GM18909 (cell line): ENCODE measurements around the gene TWF2.

ENCODE experiments used
- ATAC-seq: cut with Tn5 transposase; IDR thresholded peaks from one replicate; pipeline ENCODE4 v1.9.1; 2021; ENCODE audit warnings: mild to moderate bottlenecking; ENCODE audit not compliant: unreplicated experiment, poor library complexity

TWF2 gene

DNA sequence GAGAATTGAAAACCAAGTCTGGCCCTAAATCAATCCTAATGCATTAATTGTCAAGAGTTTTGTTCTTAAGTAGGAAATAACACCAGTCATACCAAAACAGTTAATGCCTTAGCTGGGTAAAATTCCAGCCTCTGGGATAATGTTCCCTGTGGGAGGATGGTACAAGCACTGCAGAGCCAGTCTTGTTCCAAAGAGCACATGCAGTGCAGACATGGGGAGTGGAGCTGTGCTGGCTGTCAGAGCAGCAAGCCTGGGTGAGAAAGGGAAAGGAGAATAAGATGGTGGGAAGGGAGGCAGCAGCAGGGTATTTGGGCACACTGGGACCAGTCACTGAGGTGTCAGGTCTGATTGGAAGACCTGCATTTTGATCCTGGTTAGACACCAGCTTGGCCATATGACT is 28.9 kb downstream of the TWF2 start:
- no peak for ATAC-seq

DNA sequence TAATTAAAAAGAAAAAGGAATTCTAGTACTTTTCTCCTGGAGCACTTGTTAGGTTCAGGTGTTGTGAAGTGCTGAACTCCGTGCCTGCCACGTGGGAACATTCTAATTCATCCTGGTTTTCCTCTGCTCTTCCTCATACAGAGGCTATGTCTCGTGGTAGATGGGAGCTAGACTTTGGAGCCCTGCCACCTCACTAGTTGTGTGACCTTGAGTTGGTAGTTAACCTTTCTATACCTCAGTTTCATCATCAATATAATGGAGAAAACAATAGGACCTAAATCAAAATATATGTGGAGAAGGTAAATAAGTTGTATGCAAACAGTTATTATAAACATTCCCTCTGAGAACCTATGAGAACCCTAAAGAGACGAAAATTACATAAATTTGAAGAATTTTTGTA is 30.4 kb downstream of the TWF2 start:
- ATAC-seq = no peak

DNA sequence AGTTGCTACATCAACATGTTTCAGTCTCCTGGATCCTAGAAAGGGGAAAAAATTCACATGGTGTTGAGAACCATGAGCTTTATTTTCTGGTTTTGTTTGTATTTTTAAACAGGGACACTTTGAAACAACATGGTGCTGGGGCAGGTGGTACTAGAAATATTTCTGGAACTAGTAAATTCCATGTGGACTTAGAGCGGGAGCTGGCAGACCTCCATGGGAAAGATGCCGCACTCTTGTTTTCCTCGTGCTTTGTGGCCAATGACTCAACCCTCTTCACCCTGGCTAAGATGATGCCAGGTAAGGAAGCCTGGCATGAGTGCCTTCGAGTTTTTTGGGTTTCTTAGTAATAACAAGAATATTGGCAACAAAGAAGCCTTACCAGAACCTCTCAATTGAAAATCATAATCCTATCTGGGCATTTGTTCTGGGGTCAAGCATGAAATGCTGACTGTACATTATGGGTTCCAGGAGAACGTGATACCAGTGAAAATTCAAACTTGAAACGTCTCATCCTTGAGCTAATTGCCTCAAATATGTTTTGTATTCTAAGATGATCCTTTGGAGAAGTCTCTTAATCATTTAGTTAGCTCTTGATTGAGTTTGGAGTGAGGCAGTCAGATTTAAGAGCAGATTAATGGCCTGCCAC is 33.1 kb downstream of the TWF2 start:
- no peak for ATAC-seq

DNA sequence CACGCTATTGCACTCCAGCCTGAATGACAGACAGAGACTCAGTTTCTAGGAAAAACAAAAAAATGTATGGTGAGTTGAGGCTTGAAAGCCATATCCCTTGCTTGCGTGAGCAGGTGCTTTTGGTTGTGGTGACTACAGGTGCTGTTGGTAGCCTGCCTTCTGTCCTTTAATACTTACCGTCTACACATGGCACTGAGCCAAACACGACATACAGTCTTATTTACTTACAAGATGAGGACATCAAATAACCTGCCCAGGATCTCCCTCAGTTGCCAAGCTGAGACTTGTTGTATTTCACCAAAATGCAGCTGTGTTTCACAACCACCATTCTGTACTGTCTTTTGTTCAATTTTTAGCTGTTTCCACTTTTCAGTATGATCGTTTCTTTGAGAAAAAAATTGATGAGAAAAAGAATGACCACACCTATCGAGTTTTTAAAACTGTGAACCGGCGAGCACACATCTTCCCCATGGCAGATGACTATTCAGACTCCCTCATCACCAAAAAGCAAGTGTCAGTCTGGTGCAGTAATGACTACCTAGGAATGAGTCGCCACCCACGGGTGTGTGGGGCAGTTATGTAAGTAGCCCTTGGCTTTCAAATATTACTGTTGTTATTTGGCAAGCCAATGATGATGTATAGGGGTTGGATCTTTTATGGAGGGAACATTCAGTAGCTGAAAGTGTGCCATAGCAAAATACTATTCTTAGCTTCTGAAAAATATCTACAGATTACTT is 34.5 kb downstream of the TWF2 start:
- no peak for ATAC-seq

DNA sequence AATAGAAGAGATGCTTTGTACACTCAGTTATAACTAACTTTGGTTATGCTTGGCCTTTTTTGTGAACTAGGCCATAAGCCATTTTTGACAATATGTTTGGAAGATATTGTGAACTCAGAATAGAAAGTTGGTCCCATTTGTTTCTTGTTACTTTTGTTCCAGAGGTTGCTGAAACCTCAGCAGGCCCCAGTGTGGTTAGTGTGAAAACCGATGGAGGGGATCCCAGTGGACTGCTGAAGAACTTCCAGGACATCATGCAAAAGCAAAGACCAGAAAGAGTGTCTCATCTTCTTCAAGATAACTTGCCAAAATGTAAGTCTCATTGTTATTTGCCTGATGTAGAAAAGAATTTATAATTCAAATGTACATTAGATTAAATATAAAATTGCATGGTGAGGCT is 35.3 kb downstream of the TWF2 start:
- no peak for ATAC-seq

DNA sequence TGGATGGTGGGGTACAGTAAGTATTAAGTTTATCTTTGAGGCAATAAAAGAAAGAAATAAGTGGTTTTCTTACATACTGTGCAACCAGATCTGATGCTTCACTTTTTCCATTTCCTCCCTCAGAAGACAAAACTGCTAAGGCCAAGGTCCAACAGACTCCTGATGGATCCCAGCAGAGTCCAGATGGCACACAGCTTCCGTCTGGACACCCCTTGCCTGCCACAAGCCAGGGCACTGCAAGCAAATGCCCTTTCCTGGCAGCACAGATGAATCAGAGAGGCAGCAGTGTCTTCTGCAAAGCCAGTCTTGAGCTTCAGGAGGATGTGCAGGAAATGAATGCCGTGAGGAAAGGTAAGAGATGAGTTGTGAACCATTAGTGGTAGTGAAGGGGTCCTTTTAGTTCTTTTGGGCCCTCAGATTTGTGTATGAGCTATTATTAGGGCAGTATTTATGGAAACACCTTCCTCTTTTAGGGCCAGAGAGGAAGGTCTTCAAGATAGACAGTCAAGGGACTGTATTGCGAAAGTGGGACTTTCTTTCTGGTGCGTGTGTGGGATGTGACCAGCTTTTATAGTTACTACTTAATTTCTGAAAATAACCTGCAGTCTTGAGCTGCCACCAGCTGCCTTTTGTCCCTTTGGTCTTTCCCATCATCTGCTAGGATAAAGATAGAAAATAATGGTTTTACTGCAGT is 36.4 kb downstream of the TWF2 start:
- no peak for ATAC-seq

DNA sequence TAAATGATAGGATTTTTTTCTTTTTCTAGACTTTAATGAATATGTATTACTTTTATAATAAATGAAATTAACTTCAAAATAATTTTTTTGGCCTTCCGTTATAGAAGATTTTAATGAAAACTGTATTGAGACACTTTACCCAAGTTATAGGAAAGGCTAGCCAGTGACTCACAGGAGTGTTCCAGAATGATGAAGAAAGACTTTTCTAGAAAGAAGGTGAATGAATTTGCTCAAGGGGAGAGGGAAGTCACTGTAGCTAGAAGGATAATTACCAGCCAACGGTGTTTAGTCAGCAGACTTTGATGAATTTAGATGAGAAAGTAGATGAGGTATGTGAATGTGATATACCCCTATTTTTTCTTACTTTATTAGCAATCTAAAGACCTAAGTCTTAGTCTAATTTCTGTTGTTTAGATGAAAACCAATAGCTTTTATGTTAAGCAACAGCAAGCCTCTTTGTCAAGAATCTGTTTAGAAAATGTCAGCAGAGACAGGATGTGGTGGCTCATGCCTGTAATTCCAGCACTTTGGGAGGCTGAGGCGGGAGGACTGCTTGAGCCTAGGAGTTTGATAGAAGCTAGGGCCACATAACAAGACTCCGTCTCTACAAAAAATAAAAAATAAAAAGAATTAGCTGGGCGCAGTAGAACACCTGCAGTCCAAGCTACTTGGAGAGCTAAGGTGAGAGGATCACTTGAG is 37.8 kb downstream of the TWF2 start:
- no peak for ATAC-seq

DNA sequence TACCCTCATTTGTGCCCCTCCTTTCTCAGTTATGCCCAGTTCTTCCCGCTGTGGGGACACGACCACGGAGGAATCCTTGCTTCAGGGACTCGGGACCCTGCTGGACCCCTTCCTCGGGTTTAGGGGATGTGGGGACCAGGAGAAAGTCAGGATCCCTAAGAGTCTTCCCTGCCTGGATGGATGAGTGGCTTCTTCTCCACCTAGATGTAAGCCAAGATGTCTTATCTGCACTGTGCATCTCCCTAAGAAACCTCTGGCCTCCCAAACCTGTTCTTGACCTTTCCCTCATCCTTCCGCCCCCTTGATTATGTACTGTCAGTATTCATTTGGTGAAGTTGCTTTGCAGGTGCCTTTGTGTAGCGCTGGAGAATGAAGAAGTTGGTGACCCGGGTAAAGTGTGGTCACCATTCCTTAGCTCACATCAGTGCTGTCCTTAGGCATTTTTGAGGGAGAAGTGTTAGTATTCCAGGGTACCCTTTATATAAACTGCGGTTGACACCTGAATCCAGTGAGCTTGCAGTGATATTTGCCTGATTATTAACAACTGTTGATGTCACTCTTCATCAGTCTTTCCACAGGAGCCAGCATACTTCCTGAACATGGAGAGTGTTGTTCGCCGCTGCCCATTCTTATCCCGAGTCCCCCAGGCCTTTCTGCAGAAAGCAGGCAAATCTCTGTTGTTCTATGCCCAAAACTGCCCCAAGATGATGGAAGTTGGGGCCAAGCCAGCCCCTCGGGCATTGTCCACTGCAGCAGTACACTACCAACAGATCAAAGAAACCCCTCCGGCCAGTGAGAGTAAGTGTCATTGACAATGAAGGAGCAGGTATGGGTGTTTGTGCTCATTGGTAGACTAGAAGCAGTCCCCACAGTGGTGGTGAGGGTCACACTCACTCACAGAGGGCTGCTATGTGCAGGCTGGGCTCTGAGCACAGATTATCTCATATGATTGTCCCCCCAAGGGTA is 40.0 kb downstream of the TWF2 start:
- no peak for ATAC-seq

DNA sequence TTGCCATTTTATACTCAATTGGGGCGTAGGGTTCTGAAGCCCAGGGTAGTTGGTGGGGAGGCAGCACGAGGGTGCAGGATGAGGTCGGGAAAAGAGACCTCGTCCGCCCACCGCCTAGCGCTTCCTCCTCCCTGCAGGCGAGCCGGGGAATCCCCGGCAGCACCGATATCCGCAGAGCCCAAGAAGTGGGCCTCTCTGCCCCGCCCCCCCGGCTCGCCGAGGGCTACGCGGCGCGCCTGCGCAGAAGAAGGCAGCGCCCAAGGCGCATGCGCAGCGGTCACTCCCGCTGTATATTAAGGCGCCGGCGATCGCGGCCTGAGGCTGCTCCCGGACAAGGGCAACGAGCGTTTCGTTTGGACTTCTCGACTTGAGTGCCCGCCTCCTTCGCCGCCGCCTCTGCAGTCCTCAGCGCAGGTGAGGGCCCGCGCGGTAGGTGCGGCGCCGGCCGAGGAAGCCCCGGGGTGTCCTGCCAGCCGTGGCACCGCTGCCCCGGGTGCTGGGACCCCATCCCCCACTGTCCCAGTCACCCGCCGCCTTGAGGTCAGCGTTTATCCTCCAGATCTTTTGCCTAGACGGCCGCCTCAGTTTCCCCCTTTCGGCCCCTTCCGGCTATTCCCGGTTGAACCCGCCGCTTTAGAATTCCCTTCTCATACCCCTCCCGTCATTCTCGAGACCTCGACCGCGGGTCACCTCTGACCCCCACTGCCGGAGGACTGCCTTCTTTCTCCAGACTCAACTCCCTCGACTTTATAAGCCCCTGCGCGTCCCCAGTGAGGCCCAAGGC is 40.9 kb downstream of the TWF2 start, which contains the start of gene ALAS1:
ALAS1 (plus strand) TSS at position 319 of the 784 bp plus-strand sequence. CDS start 1,082 bp downstream, outside the sequence.
- ATAC-seq = peak; percentile 83

DNA sequence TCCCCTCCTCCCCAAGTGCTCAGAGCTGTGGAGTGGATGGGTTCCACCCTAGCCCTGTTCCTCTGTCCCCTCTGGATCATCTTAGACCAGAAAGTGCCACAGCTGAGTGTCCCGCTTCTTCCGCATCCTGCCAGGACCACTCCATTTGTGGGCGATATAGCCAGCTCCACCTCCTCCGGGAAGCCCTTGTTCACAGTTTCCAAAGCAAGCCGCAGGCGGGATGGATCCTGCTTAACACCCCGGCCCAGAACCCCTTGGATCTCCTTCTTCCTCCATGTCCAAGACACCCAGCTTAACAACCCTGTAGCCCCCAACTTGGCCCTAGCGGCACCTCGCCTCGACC is 41.5 kb downstream of the TWF2 start:
- no peak for ATAC-seq

DNA sequence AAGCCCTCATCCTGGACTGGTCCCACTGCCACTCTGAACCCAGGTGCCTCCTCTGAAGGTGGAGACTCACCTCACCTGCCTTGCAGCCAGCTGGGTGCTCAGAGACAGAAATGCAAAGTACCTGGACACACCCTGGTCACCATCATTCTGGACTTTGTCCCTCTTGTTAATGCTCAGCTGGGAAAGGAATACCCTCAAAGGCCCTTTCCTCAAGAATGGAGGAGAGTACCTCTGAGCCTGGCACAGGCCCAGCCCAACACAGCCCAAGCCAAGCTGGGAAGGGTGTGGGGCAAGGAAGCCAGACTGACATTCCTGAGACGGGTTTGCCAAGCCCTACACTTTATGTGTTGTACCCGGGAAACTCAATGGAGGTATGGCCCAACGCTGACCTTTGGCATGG is 42.0 kb downstream of the TWF2 start:
- ATAC-seq = no peak

DNA sequence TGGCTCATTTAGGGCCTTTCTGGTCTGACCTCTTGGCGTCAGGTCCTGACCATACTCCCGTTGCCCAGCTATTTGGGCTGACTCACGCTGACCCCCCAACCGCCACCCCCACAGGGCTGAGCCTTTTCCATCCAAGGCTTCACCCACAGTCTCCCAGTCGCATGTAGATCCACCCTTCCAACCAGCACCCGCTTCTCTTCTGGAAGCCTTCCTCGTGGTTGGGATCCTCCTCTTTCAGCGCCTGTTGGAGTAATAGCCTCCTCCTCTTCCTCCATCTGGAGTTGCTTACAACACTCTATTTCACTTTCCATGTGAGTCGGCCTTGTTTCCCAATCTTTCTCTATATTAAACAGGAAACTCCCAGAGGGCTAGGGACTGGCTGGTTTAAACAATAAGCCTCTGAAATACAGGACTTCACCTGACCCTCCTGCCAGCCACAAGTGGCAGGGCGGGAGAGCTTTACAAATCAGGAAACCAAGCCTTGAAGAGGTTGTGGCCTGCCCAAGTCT is 43.1 kb downstream of the TWF2 start:
- no peak for ATAC-seq

DNA sequence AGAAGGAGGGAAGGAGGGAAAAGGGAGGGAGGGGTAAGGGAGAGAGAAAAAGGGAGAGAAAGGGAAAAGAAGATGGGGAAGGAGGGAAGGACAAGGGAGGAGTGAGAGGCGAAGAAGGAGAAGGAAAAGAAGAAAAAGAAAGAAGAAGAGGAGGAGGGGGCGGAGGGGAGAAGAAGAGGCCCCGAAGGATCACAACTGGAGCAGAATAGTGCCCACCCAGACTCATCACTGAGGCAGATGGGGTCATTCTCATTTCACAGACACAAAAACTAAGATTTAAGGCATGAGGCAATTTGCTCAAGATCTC is 43.7 kb downstream of the TWF2 start:
- ATAC-seq = no peak

DNA sequence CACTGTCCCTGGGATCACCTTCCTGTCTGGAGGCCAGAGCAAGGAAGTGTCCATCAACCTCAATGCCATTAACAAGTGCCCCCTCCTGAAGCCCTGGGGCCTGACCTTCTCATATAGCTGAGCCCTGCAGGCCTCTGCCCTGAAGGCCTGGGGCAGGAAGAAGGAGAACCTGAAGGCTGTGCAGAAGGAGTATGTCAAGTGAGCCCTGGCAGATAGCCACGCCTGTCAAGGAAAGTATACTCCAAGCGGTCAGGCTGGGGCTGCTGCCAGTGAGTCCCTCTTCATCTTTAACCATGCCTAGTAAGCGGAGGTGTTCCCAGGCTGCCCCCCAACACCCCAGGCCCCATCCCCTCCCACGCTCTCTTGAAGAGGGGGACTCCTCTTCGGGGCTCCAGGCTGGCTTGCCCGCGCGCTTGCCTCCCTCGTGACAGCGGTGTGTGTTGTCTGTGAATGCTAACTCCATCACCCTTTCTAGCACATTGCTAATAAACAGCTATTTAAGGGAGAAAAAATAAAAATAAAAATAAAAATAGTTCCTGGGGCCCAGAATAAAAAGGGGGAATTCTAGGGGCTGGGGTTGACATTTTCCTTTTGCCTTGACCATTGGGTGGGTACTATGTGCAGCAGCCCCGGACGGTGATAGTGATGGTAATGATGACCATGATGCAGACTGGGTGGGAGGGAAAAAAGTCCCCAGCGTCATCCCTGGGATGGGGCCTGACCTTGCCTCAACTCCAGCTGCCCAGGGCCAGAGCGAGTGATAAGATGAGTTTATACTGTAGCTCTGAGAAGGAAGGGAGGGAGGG is 44.3 kb downstream of the TWF2 start:
- ATAC-seq = no peak

DNA sequence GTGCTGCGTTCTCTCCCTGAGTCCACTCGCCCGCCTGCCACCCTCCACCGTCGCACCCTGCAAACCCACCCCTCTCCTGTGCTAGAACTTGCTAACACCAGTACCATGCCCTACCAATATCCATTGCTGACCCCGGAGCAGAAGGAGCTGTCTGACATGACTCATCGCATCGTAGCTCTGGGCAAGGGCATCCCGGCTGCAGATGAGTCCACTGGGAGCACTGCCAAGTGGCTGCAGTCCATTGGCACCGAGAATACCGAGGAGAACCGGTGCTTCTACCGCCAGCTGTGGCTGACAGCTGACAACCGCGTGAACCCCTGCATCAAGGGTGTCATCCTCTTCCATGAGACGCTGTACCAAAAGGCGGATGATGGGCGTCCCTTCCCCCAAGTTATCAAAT is 45.9 kb downstream of the TWF2 start:
- ATAC-seq = no peak

DNA sequence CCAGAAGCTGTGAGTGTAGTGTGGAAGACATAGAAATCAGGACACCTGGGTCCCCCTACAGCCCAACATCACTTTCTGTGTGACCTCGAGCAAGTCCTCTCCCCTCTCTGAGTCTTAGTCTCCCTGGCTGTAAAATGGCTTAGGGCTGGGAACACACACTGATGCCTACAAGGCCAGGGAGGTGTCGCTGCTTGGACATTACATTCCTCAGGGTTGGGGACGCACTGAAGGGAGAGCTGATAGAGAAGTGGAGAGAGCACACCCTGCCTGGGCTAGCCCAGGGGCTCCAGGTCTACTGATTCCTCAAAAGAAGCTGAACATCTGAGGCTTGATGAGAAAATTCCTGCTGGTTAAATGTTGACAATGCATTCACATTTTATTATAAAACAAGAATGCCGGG is 47.3 kb downstream of the TWF2 start:
- ATAC-seq = no peak

DNA sequence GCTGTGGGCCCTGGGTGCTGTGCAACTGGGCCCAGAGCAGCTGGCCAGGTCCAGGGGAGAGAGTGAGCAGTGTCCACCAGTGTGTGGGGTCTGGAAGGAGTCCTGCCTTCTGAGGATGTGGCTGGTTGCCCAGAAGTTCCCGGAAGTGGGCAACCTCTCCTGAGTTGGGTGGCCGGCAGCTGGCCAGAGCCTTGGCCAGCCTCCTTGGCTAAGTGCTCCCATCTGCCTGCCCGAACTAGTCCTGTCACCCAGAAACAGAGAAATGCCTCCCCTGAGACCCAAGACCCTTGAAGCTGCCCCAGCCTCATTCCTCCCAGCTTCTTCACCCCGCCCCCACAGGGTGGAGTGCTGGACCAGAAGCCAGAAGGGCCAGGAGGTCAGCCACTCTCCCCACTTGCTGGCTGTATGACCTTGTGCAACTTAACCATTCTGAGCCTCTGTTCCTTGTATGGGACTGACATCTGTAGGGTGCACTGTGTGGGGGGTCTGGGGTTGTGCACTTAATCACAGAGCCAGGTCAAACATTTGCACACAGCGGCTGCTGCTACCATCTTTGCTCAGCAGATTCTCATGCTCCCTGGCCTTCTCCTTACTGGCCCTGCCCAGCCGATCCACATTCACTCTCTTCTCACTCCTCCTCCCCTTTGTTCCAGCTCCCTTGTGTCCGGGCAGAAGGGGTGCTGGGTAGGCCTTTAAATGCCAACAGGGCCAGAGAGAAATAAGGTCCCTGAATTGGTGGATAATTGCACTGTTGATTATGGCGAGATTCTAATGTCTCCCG is 48.5 kb downstream of the TWF2 start:
- ATAC-seq = no peak

DNA sequence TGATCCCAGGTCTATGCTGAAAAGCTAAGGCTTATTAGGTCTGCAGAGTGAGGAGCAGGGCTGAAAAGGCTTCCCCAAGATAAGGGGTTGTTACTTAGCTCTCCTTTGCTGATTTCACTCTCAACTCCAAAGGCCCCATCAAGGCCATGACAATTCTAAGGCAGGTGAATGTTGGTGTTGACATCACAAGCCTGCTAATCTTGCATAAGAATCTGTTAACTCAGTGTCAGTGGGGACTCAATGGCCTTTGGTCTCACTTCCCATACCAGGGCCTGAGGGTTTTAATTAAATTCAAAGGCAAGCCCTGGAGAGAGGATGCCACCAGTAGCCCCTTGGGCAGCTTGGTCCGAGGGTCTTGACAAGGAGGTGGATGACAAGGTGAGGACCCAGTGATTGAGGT is 50.4 kb downstream of the TWF2 start:
- ATAC-seq = no peak
